GM18519 (cell line): Measurements from ENCODE around the gene TTR.

Experiments used
- ATAC-seq: cut with Tn5 transposase; IDR thresholded peaks from one replicate; pipeline ENCODE4 v1.9.1; 2021; ENCODE audit warnings: mild to moderate bottlenecking, moderate library complexity; ENCODE audit not compliant: unreplicated experiment, low FRiP score

The TTR gene

DNA sequence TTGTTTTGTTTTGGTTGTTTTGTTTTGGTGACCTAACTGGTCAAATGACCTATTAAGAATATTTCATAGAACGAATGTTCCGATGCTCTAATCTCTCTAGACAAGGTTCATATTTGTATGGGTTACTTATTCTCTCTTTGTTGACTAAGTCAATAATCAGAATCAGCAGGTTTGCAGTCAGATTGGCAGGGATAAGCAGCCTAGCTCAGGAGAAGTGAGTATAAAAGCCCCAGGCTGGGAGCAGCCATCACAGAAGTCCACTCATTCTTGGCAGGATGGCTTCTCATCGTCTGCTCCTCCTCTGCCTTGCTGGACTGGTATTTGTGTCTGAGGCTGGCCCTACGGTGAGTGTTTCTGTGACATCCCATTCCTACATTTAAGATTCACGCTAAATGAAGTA lies at the start of gene TTR:
TSS of gene TTR (plus strand) at position 250 of the 400 bp plus-strand sequence. CDS start at position 276, 26 bp downstream.
- no peak for ATAC-seq

- no peak for ATAC-seq
These were observed 45.2 kb upstream of the TTR start for GRCh38 chr18:31546476-31546875.

DNA sequence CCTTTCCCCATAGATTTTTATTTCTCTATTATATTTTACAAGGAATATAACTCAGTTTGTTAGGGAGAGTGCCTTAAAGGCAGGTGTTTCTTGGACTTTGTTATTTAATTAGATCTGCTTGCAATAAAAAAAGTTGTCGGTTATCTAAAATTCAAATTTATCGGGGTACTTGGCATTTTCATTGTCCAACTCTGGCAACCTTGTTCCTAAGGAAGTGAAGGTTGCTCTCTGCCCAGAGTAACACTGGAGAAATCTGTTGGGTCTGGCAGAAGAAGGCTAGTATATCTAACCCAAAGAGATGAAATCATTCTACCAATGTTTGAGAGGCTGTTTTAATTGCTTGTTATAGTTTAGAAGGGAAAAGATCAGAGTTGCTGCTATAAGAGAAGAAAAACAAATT lies 42.8 kb upstream of the TTR start:
- no peak for ATAC-seq

GRCh38 chr18:31549416-31549815 lies 42.3 kb upstream of the TTR start:
- no peak for ATAC-seq

- no peak for ATAC-seq
These were observed 39.8 kb upstream of the TTR start for GRCh38 chr18:31551883-31552282.

GRCh38 chr18:31553800-31554199 lies 37.9 kb upstream of the TTR start:
- ATAC-seq: no peak

DNA sequence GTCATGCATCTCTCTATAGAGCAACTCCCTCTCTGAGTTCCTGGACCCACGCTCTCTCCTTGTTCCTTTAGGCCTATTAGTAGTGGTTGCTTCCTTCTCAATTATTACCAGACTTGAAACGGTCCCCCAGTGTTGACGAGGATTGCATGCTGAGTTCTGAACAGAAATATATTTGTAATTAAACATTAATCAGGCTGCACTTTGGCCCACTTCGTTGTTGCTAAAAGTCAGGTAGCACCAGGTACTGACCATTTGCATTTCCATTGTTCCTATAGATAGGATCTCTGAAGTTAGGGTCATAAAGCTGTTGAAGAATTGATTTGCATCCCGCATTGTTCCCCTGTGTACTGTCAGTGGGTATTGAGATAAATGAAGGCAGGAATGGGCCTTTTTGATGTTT lies 36.9 kb upstream of the TTR start:
- no peak for ATAC-seq

GRCh38 chr18:31555971-31556747 lies 35.5 kb upstream of the TTR start:
- ATAC-seq: peak; percentile 62

GRCh38 chr18:31557446-31557845 lies 34.2 kb upstream of the TTR start:
- ATAC-seq: no peak

DNA sequence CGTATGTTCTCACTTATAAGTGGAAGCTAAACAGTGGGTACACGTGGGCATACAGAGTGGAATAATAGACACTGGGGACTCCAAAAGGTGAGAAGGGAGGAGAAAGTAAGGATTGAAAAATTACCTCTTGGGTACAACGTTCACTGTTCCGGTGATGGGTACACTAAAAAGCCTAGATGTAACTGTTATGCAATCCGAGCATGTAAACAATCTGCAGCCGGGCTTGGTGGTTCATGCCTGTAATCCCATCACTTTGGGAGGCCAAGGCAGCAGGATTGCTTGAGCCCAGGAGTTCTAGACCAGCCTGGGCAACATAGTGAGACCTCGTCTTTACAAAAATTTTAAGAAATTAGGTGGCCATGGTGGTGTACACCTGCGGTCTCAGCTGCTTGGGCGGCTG lies 33.1 kb upstream of the TTR start:
- no peak for ATAC-seq

DNA sequence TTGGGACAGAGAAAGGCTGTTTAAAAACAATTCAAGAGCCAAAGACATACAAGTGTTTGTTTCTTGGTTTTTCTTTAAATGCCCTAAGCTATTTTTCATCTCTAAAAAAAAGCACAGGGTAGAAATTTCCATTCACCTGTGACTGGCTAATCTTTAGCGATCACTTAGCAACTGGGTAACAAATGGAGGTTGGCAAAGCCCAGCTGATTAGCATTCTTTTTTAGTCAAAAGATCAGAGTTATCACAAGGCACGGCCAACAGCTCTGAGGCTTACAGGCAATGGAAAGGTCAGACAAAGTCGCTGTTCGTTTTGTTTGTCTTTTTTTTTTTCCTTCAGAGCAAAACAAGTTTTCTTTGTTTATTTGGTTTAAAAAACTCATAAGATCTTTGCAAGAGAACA lies 29.0 kb upstream of the TTR start:
- ATAC-seq: no peak

GRCh38 chr18:31563778-31564177 lies 27.9 kb upstream of the TTR start:
- ATAC-seq: no peak

DNA sequence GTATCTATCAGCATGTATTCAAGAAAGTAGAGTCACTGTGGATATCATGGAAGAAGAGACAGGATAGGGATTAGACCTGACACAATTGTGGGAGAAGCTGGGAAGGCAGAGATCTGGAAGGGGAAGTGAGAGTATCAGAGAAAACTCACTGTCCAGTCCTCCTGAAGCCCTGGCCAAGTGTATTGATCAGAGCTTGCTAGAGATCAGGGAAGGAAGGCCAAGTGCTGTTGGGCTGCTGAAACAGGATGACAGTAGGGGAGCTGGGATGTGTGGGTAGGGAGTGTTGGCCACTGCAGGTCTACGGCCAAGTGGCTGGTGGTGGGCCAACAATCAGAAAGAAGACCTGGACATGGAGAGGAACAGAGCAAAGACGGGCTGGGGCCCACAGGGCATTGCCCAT lies 26.3 kb upstream of the TTR start:
- ATAC-seq: no peak

- no peak for ATAC-seq
These were observed 25.7 kb upstream of the TTR start for GRCh38 chr18:31565782-31566512.

GRCh38 chr18:31566576-31567306 lies 24.9 kb upstream of the TTR start:
- ATAC-seq: no peak

DNA sequence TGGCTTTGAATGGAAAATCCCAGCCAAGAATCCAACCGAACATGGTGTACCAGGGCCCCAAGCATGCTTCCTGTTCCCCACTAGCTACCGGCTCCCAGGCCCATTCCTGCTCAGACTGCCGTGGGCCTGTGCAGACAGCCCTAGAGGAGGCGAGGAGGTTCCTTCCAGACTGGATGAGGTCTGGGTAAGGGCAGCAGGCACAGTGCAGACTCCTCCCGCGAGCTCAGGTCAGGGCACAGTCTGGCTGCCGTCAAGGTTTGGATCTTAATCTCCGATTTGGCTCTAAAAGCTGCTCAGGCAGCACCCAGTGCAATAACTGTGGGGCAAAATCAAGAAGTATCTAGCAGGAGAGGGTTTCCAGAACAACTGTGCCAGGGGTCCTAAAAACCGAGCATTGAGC lies 19.3 kb upstream of the TTR start:
- ATAC-seq: no peak

DNA sequence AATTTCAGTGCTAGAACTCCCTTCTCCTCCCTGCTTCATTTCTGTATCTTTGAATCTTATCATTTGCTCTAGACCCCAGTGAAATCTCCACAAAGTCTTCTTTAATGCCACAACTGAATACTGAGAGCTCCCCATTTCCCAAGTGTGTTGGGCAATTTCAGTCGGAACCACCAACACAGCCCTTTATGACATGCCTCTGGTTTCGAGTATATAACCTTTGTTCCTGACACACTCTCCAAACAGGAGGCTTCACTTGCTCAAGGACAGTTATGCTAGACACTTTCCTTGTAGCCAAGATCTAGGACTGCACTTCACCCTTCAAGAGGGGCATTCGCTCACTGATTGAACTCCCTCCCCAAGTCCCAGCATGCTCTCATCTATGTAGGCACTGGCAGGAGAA lies 18.6 kb upstream of the TTR start:
- ATAC-seq: no peak

- no peak for ATAC-seq
These were observed 17.3 kb upstream of the TTR start for GRCh38 chr18:31574359-31574758.

- ATAC-seq: no peak
These were observed 16.0 kb upstream of the TTR start for GRCh38 chr18:31575515-31576257.

DNA sequence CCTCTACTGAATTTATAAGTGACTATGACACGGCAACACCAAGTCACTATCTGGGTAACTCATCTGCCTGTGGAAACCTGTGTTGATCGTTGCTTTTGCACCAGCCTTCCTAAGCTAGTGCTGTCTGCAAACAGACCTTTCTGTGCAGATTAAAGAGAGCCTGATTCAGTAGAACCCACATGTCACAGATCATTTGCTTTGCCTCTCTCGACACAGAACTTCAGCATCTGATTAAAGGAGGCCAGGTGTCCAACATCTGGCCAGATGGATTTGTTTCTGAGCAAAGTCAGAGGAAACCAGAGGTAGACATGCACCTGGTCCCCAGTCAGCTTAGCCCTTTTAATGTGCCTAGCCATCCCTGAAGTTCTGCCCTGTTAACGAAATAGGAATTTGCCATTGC lies 15.0 kb upstream of the TTR start:
- peak; percentile 43 for ATAC-seq

GRCh38 chr18:31577195-31577594 lies 14.5 kb upstream of the TTR start:
- ATAC-seq: peak; percentile 19
